Renal cortex interstitium (tissue), 11 donors: ENCODE data around the gene GNGT2. TPM values are rescaled to one million over a fixed set of nuclear protein-coding genes. Genes with fewer than 3 reads are reported as not detected.
A peak's percentile ranks its signal among the peaks of the same experiment; 100 is the strongest.

Source experiments
- DNase-seq, 11 donors: peaks; one replicate each; pipeline ENCODE4 v3.0.0-alpha.2; 2013; ENCODE audit warnings: low read depth in 9 of 11, low spot score in 4 of 11; ENCODE audit errors: extremely low read depth in 1 of 11
- polyA plus RNA-seq, 3 donors: library from polyadenylated mRNA; unstranded; fragments of 120-200 nt; gene quantifications; one replicate each; pipeline ENCODE4 v1.2.1, GENCODE V29; 2013; ENCODE audit not compliant: insufficient read length in 3 of 3

GNGT2 gene
- polyA plus RNA-seq, 3 donors, result 1.3 to 2.0 (median 1.9) TPM

DNA sequence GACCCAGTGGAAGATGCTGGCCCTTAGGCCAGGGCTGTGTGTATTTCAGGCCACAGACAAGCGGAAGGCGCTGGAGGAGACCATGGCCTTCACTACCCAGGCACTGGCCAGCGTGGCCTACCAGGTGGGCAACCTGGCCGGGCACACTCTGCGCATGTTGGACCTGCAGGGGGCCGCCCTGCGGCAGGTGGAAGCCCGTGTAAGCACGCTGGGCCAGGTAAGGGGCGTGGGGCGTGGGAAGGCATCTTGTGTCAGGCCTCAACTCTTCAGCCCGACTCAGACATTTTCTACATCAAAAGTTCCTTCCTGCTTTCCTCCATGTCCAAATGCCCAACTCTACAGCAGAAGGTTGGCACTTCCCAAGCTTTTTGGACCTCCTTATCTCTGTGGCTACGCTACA, 6.1 kb upstream of the GNGT2 start:
- DNase-seq, result no peak

DNA sequence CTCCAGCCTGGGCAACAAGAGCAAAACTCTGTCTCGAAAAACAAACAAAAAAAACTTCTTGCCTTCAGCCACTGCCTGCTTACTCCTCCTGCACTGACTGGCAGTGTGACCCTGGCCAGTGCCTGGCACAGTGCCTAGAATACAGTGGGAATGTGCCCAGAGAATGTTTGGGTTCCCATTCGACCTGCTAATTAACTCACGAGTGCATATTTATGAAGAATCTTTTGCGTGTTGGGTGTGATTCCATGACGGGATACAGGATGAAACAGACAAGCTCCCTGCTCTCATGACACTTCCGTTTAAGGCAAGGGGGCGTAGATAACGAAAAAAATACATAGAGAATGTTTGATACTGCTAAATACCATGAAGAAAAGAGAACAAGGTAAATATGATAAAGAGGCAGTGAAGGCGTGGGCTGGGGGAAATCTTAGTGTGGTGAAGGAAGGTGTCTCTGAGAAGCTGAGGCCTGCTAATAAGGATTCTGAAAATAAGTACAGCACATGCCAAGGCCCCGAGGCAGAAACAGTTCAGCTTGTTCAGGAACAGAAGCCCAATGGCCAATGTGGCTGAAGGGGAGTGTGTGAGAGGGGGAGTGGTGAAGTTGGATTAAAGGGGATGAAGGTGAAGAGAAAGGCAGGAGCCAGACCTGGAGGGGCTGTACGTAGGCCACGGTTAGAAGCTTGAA, 4.4 kb upstream of the GNGT2 start:
- no peak for DNase-seq

DNA sequence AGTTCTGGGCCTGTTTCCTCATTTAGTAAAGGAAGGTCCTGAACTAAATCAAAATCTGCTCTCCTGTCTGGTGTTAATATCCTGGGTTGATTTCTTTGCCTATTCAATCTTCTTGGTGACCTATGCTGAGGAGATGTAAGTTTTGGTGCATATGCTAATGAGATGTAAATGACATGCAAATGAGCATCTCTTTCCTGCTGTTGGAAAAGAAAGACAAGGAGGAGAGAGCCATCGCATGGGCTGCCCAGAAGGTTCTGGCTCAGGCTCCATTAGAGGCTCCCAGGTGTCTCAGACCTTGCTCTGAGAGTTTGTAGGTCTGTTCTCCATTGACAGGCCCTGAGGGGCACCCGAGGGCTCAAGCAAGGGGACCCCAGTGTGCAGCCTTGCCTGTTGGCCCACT, 3.5 kb upstream of the GNGT2 start:
- DNase-seq, result no peak

DNA sequence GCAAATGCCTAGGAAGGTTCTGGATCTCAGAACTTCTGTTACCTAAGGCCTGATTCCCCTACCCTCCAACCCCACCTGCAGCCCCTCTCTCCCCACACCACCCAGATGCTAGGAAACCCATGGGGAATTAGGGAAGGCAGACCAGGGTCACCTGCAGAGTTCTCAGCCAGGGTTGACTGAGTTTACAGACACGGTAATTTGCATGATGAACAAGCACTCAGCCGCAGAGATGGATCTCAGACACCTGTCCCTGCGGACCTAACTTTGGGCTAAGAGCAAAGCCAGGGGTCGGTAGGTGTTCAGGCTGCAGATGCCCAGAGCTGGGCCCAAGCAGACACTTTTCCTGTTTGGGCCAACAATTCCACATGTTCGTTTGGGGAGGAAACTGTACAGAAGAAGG, 3.0 kb upstream of the GNGT2 start:
- DNase-seq, result no peak

DNA sequence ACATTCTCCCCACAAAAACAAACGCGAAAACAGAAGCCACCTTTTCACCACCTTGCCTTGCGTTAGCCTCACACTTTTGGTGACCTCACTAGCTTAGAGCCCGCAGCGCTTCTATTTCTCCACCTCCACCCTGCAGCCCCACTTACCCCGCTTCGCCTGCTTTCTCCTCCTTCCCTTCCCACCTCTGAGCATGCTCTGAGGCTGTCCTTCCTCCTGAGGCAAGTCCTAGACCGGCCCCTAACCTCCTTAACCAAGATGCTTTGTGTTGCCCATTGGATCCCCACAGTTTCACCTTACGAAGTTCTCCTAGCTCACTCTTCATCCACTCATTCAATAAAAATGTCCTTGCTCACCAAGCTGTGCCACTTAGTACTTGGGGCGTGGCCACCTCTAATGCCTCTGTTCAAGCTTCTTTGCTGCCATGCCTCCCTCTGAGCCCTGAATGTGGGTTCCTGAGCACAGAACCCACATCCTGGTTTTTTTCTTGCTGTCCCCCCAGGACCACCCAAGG, 1.3 kb downstream of the GNGT2 start:
- no peak for DNase-seq

DNA sequence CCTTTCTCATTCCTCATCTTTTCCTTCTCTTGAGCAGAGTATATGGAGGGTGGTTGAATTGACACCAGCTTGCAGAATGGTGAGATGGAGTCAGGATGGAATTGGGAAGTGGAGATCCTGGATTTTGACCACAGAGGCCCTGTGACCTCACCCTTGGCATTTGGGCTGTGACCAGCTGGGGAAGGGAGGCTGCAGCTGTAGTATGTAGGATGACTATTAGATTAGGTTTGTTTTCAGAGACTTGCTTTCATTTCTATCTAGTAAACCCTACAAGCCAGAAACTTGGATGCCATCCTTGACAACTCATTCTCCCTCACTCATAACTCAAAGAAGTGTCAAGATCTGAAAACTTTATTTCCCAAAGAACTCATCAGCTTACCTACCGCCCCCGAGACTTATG, 5.9 kb downstream of the GNGT2 start:
- DNase-seq, result no peak

DNA sequence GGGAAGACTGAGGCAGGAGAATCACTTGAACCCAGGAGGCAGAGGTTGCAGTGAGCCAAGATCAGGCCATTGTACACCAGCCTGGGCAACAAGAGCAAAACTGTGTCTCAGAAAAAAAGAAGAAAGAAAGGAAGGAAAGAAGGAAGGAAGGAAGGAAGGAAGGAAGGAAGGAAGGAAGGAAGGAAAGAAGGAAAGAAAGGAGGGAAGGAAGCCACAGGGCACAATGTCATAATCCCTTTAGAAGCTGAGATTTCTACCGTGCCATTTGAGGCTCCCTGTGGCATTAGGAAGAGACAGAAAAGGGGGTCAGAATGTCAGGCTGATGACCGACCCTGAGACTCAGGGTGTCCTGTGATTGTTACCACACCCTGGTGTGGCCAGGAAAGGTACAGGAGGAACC, 6.6 kb downstream of the GNGT2 start:
- DNase-seq, result no peak

- DNase-seq, result no peak
These were observed 8.9 kb downstream of the GNGT2 start for GRCh38 chr17:49201481-49201927.

DNA sequence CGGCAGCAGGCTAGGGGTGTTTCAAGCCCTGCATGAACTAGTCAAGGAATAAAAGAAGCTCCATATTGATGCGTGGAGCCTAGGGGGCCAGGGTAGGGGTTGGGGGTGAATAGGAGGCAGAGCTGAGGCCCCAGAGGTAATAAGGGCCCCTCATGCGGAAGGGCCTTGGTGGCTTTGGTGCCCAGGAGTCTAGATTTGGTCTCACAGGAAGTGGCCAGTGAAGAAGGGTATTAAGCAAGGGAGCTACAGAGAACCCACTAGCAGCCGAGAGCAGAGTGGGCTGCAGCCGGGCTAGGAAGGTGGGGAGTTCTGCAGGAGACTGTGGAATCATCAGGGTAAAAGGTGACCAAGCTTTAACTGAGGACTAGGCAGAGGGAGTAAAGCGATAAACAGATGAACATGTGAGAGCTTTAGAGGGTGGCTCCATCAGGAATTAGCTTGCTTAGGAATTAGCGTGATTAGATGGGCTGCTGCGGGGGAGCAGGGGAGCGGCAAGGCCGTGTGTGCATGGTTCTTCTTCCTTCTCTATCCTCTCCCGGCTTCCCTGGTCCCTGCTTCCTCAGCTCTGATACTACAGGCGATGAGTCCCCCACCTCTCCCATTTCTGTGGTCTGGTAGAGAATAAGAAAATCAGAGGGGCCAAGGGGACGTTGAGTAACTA, 9.8 kb downstream of the GNGT2 start:
- DNase-seq, result no peak

DNA sequence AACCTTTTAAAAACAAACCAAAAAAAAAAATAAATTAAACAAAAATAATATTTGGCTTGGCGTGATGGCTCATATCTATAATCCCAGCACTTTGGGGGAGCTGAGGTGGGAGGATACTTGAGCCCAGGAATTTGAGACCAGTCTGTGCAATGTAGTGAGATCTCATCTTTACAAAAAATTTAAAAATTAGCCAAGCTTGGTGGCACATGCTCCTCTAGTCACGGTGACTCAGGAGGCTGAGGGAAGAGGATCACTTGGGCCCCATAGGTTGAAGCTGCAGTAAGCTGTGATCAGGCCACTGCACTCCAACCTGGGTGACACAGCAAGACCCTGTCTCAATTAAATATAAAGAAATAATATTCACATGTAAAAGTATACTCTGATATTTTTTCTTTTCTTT, 12.2 kb downstream of the GNGT2 start:
- DNase-seq, result no peak

DNA sequence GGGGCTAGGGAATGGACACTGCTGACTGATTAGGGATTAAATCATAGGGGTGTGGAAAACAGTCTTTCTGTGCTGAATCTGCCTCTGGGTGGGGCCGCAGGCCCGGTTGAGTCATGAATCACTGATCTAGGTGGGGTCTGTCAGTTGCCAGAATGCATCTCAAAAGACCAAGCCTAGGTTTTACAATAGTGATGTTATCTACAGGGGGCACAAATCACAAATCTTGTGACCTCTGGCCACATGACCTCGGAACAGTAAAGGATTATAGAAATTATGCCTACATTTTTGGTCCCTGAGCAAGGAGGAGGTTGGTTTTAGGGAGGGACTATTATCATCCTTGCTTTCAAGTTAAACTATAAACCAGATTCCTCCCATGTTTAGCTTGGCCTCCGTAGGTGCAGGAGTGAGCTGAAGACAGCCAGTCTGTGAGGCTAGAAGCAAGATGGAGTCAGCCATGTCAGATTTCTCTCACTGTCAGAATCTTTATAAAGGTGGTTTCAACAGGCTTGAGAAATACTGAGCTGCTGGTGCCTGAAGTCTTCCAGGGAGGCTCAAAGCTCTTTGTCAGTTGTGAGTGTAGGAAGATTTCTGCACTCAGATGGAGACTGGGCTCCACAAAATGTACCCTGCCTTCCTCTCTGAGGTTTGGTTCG, 12.9 kb downstream of the GNGT2 start:
- DNase-seq, result no peak

- no peak for DNase-seq
These were observed 13.9 kb downstream of the GNGT2 start for GRCh38 chr17:49196520-49196919.

- DNase-seq, result no peak
These were observed 14.6 kb downstream of the GNGT2 start for GRCh38 chr17:49195751-49196150.

DNA sequence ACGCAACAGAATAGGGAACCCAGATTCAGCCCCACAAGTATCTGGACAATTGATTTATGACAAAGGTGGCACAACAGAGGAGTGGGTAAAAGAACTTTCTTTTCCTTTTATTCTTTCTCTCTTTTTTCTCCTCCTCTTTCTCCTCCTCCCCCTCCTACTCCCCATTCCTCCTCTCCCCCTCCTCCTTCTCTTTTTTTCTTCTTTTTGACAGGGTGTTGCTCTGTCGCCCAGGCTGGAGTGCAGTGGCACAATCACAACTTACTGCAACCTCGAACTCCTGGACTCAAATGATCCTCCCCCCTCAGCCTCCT, 16.1 kb downstream of the GNGT2 start:
- DNase-seq, result no peak

GRCh38 chr17:49193513-49194296, 16.7 kb downstream of the GNGT2 start:
- peak; percentile 53 to 85 (median 73) for DNase-seq

DNA sequence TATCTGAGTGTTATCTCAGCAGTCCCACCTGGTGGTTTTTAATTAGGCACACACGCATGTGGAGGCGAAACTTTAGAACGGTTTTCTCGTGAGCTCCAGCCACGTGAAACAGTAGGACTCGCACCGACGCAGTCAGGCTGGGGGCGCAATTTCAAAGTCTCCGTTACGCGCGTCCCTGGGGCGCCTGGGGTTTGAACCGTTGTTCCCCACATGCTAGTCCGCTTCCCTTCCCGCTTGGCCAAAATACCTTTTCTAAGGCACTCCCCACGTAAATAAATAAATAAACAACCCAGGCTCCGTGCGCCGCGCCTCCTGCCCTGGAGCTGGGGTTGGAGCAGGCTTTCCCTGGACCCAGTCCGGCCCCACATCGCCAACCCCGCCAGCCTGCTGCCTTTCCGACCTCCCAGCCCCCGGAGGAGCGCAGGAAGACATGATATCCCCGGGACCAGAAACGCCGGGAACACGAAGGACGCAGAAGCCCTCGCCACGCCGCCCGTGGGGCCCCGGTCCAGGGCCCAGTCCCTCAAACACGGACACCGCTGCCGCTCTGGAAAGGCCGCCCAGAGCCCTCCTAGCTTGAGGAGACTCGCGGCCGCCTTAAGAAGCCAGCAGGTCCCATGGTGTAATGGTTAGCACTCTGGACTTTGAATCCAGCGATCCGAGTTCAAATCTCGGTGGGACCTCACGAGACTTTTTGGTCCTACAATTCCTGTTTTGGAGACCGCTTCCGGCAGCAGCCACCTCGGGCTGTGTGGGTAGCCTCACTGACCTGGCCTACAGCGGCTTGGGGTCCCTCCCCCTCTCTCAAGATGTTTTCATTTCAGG, 18.2 kb downstream of the GNGT2 start:
- peak; percentile 75 to 90 (median 87) for DNase-seq

DNA sequence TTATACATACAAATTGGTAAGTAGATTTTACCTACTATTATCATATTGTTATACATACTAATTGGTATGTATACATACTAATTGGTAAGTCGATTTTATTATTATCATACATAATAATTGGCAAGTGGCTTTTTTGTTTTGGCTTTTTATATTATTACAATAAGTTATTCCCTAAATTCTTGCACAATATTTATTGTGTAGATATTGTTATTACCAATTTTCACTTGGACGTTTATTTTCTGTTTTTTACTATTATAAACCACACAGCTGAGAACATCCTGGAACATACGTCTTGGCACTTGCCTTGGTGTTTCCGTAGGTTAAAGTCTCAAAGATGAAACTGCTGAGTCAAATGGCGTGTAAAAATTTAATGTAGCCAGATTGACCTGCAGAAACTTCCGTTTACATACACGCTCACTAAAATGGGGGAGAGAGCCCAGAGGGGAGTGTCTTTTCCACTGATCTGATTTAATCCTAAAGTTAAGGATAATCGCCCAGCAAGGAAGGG, 18.9 kb downstream of the GNGT2 start:
- DNase-seq, result no peak

DNA sequence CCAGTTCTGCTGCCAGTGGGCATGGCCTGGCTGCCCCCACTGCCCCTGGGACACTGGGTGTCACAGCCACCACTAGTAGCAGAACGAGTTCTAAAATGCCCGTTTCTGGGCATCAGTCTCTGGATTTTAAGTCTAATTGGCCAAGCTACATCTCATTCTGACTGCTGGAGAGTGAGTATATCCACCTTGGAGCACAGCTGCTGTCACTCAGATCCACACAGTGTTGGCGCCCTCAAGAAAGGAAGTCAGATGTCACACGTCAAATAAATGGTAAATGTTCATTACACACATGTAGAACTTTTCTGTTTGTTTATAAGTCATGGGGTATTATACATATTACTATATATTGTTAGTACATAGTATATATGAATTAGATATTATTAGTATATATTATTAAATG, 19.4 kb downstream of the GNGT2 start:
- no peak for DNase-seq

GRCh38 chr17:49187301-49187700, 23.1 kb downstream of the GNGT2 start:
- no peak for DNase-seq
